ENCODE measurements around the gene DNAJC3.

Gene DNAJC3

GRCh38 chr13:95797016-95797415 lies 120.1 kb downstream of the DNAJC3 start:
- H3K27ac Mint-ChIP-seq (ENCODE audit: low read depth), result no peak overlapping the region
- no peak for ATAC-seq (replicated peaks; ENCODE audit: extremely low read depth, poor library complexity, severe bottlenecking)

GRCh38 chr13:95800436-95800835 lies 123.5 kb downstream of the DNAJC3 start:
- no peak for ATAC-seq (replicated peaks; ENCODE audit: extremely low read depth, poor library complexity, severe bottlenecking)
- H3K36me3 Mint-ChIP-seq (ENCODE audit: insufficient read depth), result no peaks in the 10 kb centered on the region

More at GRCh38 chr13:95797016-95797415, 120.1 kb downstream of the DNAJC3 start:
- Mint-ChIP-seq H3K4me1 (no peaks in the 10 kb centered on the region), H3K9me3 (no peaks in the 10 kb centered on the region), H3K27me3 (no peaks in the 10 kb centered on the region), H3K4me3 (no peak overlapping the region), H3K36me3 (ENCODE audit: insufficient read depth) (peaks cover 14% of the 10 kb centered on the region)
- DNase-seq (ENCODE audit: low spot score in 2 of 2), result no peak

GRCh38 chr13:95801825-95802224 lies 124.9 kb downstream of the DNAJC3 start:
- DNase-seq (ENCODE audit: low spot score in 2 of 2) (no peak), ATAC-seq (replicated peaks; ENCODE audit: extremely low read depth, poor library complexity, severe bottlenecking) (no peak)
- Mint-ChIP-seq H3K4me3 (no peak overlapping the region), H3K4me1 (no peaks in the 10 kb centered on the region), H3K27me3 (peaks cover 31% of the 10 kb centered on the region), H3K9me3 (no peaks in the 10 kb centered on the region), H3K27ac (ENCODE audit: low read depth) (no peak overlapping the region), H3K36me3 (ENCODE audit: insufficient read depth) (no peaks in the 10 kb centered on the region)

More at GRCh38 chr13:95800436-95800835, 123.5 kb downstream of the DNAJC3 start:
- H3K27ac Mint-ChIP-seq (ENCODE audit: low read depth), result no peak overlapping the region
- H3K9me3 Mint-ChIP-seq, result no peaks in the 10 kb centered on the region
- DNase-seq (ENCODE audit: low spot score in 2 of 2), result no peak
- peaks cover 23% of the 10 kb centered on the region for H3K27me3 Mint-ChIP-seq
- H3K4me1 Mint-ChIP-seq, result no peaks in the 10 kb centered on the region
- no peak overlapping the region for H3K4me3 Mint-ChIP-seq

- Mint-ChIP-seq H3K27me3 (peaks cover 64% of the 10 kb centered on the region), H3K36me3 (ENCODE audit: insufficient read depth) (peaks cover 2% of the 10 kb centered on the region), H3K4me3 (no peak overlapping the region), H3K27ac (ENCODE audit: low read depth) (no peak overlapping the region), H3K4me1 (no peaks in the 10 kb centered on the region), H3K9me3 (no peaks in the 10 kb centered on the region)
- DNase-seq (ENCODE audit: low spot score in 2 of 2) (no peak), ATAC-seq (replicated peaks; ENCODE audit: extremely low read depth, poor library complexity, severe bottlenecking) (no peak)
Measured at GRCh38 chr13:95805921-95806320, 129.0 kb downstream of the DNAJC3 start.

- Mint-ChIP-seq H3K36me3 (ENCODE audit: insufficient read depth) (peaks cover 4% of the 10 kb centered on the region), H3K4me3 (no peak overlapping the region), H3K27me3 (peaks cover 84% of the 10 kb centered on the region), H3K9me3 (peaks cover 6% of the 10 kb centered on the region), H3K4me1 (no peaks in the 10 kb centered on the region), H3K27ac (ENCODE audit: low read depth) (no peak overlapping the region)
- DNase-seq (ENCODE audit: low spot score in 2 of 2) (no peak), ATAC-seq (replicated peaks; ENCODE audit: extremely low read depth, poor library complexity, severe bottlenecking) (no peak)
Measured at GRCh38 chr13:95809429-95809828, 132.5 kb downstream of the DNAJC3 start.

- Mint-ChIP-seq H3K9me3 (peaks cover 6% of the 10 kb centered on the region), H3K4me1 (no peaks in the 10 kb centered on the region), H3K4me3 (no peak overlapping the region), H3K27ac (ENCODE audit: low read depth) (no peak overlapping the region), H3K36me3 (ENCODE audit: insufficient read depth) (peaks cover 2% of the 10 kb centered on the region), H3K27me3 (peaks cover 75% of the 10 kb centered on the region)
- ATAC-seq (replicated peaks; ENCODE audit: extremely low read depth, poor library complexity, severe bottlenecking), result no peak
- DNase-seq (ENCODE audit: low spot score in 2 of 2), result no peak
Measured at GRCh38 chr13:95813139-95813538, 136.2 kb downstream of the DNAJC3 start.

GRCh38 chr13:95814495-95814894 lies 137.6 kb downstream of the DNAJC3 start:
- peaks cover 62% of the 10 kb centered on the region for H3K27me3 Mint-ChIP-seq
- H3K36me3 Mint-ChIP-seq (ENCODE audit: insufficient read depth), result peaks cover 2% of the 10 kb centered on the region
- no peaks in the 10 kb centered on the region for H3K4me1 Mint-ChIP-seq
- H3K9me3 Mint-ChIP-seq, result peaks cover 6% of the 10 kb centered on the region
- ATAC-seq (replicated peaks; ENCODE audit: extremely low read depth, poor library complexity, severe bottlenecking) (no peak), DNase-seq (ENCODE audit: low spot score in 2 of 2) (no peak)
- H3K27ac Mint-ChIP-seq (ENCODE audit: low read depth), result no peak overlapping the region
- H3K4me3 Mint-ChIP-seq, result no peak overlapping the region

- Mint-ChIP-seq H3K27me3 (peaks cover 53% of the 10 kb centered on the region), H3K4me3 (no peak overlapping the region), H3K27ac (ENCODE audit: low read depth) (no peak overlapping the region), H3K9me3 (no peaks in the 10 kb centered on the region), H3K36me3 (ENCODE audit: insufficient read depth) (no peaks in the 10 kb centered on the region), H3K4me1 (no peaks in the 10 kb centered on the region)
- DNase-seq (ENCODE audit: low spot score in 2 of 2), result no peak
- no peak for ATAC-seq (replicated peaks; ENCODE audit: extremely low read depth, poor library complexity, severe bottlenecking)
Measured at GRCh38 chr13:95822303-95822702, 145.4 kb downstream of the DNAJC3 start.

- no peak for ATAC-seq (replicated peaks; ENCODE audit: extremely low read depth, poor library complexity, severe bottlenecking)
- Mint-ChIP-seq H3K4me3 (no peak overlapping the region), H3K27ac (ENCODE audit: low read depth) (no peak overlapping the region), H3K36me3 (ENCODE audit: insufficient read depth) (no peaks in the 10 kb centered on the region), H3K9me3 (peaks cover 4% of the 10 kb centered on the region), H3K4me1 (no peaks in the 10 kb centered on the region), H3K27me3 (peaks cover 45% of the 10 kb centered on the region)
- DNase-seq (ENCODE audit: low spot score in 2 of 2), result no peak
Measured at GRCh38 chr13:95833126-95833525, 156.2 kb downstream of the DNAJC3 start.

GRCh38 chr13:95833719-95834118 lies 156.8 kb downstream of the DNAJC3 start:
- ATAC-seq (replicated peaks; ENCODE audit: extremely low read depth, poor library complexity, severe bottlenecking) (no peak), DNase-seq (ENCODE audit: low spot score in 2 of 2) (no peak)
- Mint-ChIP-seq H3K4me1 (no peaks in the 10 kb centered on the region), H3K27ac (ENCODE audit: low read depth) (no peak overlapping the region), H3K9me3 (no peaks in the 10 kb centered on the region), H3K4me3 (no peak overlapping the region), H3K27me3 (peaks cover 39% of the 10 kb centered on the region), H3K36me3 (ENCODE audit: insufficient read depth) (no peaks in the 10 kb centered on the region)

- Mint-ChIP-seq H3K36me3 (ENCODE audit: insufficient read depth) (no peaks in the 10 kb centered on the region), H3K9me3 (no peaks in the 10 kb centered on the region), H3K27ac (ENCODE audit: low read depth) (no peak overlapping the region), H3K27me3 (peaks cover 33% of the 10 kb centered on the region), H3K4me1 (no peaks in the 10 kb centered on the region), H3K4me3 (no peak overlapping the region)
- peak; percentile 60 for ATAC-seq (replicated peaks; ENCODE audit: extremely low read depth, poor library complexity, severe bottlenecking)
- DNase-seq (ENCODE audit: low spot score in 2 of 2), result peak; percentile 43 to 47
Measured at GRCh38 chr13:95834134-95834765, 157.3 kb downstream of the DNAJC3 start.

GRCh38 chr13:95841894-95842293 lies 165.0 kb downstream of the DNAJC3 start:
- ATAC-seq (replicated peaks; ENCODE audit: extremely low read depth, poor library complexity, severe bottlenecking) (no peak), DNase-seq (ENCODE audit: low spot score in 2 of 2) (no peak)
- Mint-ChIP-seq H3K4me3 (no peak overlapping the region), H3K9me3 (no peaks in the 10 kb centered on the region), H3K4me1 (no peaks in the 10 kb centered on the region), H3K36me3 (ENCODE audit: insufficient read depth) (no peaks in the 10 kb centered on the region), H3K27ac (ENCODE audit: low read depth) (no peak overlapping the region), H3K27me3 (peaks cover 25% of the 10 kb centered on the region)

- ATAC-seq (replicated peaks; ENCODE audit: extremely low read depth, poor library complexity, severe bottlenecking), result no peak
- Mint-ChIP-seq H3K27me3 (peaks cover 25% of the 10 kb centered on the region), H3K4me3 (no peak overlapping the region), H3K27ac (ENCODE audit: low read depth) (no peak overlapping the region), H3K9me3 (no peaks in the 10 kb centered on the region), H3K36me3 (ENCODE audit: insufficient read depth) (no peaks in the 10 kb centered on the region), H3K4me1 (no peaks in the 10 kb centered on the region)
- no peak for DNase-seq (ENCODE audit: low spot score in 2 of 2)
Measured at GRCh38 chr13:95842898-95843297, 166.0 kb downstream of the DNAJC3 start.
